Stomach (tissue), 4 donors: ENCODE data around the gene INSR.

Experiments
- POLR2A ChIP-seq, 4 donors: fragments of 450-650 bp; IDR thresholded peaks; one replicate each; pipeline ENCODE4 v1.6.1; 2016; ENCODE audit warnings: antibody characterized with exemption in 4 of 4, control low read depth in 2 of 4, mild to moderate bottlenecking in 1 of 4, moderate library complexity in 1 of 4
- POLR2AphosphoS5 ChIP-seq, 3 donors: sonication (generic); formaldehyde crosslinking; IDR thresholded peaks; one replicate each; pipeline ENCODE4 v1.6.1; 2016; ENCODE audit warnings: antibody characterized with exemption in 3 of 3
- TF ChIP-seq, protein P1 (sequence below), 7 experiments: fragments of 450-650 bp in 4 of 7; fragments of 200-600 bp in 3 of 7; sonication (generic) in 3 of 7; IDR thresholded peaks; one replicate each; pipeline ENCODE4 v1.5.1; 2016 to 2019; ENCODE audit warnings: antibody characterized with exemption in 7 of 7, control low read depth in 2 of 7, mild to moderate bottlenecking in 1 of 7

DNA sequence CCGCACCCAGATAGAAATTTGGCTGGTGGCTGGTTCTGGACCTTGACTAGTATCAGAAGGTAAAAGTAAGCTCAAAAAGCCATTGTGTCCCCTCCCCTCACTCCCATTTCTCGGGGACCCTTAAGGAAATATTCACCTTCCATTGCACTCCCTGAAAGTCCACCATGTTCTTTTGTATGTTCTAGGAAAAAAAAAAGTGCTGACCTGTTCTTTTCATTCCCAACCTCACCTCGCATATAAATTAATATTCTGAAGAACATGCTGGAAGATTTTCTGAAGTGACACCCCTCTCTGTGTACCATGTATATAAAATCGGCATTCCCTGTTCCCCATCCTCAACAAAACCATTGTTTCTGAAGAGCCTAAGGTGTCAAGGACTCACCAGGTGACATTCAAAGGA, 181.5 kb downstream of the INSR start:
- TF ChIP-seq, protein P1, sequence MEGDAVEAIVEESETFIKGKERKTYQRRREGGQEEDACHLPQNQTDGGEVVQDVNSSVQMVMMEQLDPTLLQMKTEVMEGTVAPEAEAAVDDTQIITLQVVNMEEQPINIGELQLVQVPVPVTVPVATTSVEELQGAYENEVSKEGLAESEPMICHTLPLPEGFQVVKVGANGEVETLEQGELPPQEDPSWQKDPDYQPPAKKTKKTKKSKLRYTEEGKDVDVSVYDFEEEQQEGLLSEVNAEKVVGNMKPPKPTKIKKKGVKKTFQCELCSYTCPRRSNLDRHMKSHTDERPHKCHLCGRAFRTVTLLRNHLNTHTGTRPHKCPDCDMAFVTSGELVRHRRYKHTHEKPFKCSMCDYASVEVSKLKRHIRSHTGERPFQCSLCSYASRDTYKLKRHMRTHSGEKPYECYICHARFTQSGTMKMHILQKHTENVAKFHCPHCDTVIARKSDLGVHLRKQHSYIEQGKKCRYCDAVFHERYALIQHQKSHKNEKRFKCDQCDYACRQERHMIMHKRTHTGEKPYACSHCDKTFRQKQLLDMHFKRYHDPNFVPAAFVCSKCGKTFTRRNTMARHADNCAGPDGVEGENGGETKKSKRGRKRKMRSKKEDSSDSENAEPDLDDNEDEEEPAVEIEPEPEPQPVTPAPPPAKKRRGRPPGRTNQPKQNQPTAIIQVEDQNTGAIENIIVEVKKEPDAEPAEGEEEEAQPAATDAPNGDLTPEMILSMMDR (IDR thresholded peaks at IDR 0.05), result no peak
- TF ChIP-seq POLR2AphosphoS5 (IDR thresholded peaks at IDR 0.05) (no peak), POLR2A (IDR thresholded peaks at IDR 0.05) (no peak)
